GM23338 (cell line): ENCODE results near the gene RAX2.

ENCODE experiments used
- EZH2phosphoT487 ChIP-seq: fragments of 200-600 bp; sonication (generic); IDR thresholded peaks from one replicate; pipeline ENCODE4 v1.8.1; 2018; ENCODE audit warnings: antibody characterized with exemption; ENCODE audit not compliant: unreplicated experiment
- TF ChIP-seq, protein P1 (sequence below), 2 experiments: fragments of 200-600 bp in 1 of 2; sonication (generic) in 1 of 2; conservative IDR thresholded peaks; 2 replicates each; pipeline versions ENCODE4 v1.5.1 to v1.6.1; 2016 to 2017; ENCODE audit warnings: antibody characterized with exemption in 2 of 2, low read depth in 2 of 2, mild to moderate bottlenecking in 2 of 2, moderate library complexity in 1 of 2

DNA sequence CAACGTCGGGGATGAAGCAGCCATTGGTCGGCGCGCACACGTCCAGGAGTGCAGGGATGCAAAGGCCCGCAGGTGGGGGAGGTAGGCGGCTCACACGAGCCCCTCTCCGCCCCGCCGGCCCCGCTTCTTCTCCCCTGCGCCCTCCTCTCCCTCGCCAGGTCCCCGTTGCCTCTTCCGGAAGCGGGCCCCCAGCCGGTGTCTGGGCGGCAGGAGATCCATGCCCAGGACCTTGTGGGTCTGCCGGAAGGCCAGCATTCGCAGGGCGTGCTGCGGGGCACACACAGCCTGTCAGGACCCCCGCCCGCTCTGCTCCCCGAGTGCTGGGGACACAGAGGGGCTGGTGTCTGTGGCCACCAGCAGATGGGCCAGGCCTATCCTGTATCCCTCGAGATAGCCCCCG is 33.8 kb upstream of the RAX2 start:
- TF ChIP-seq, protein P1, sequence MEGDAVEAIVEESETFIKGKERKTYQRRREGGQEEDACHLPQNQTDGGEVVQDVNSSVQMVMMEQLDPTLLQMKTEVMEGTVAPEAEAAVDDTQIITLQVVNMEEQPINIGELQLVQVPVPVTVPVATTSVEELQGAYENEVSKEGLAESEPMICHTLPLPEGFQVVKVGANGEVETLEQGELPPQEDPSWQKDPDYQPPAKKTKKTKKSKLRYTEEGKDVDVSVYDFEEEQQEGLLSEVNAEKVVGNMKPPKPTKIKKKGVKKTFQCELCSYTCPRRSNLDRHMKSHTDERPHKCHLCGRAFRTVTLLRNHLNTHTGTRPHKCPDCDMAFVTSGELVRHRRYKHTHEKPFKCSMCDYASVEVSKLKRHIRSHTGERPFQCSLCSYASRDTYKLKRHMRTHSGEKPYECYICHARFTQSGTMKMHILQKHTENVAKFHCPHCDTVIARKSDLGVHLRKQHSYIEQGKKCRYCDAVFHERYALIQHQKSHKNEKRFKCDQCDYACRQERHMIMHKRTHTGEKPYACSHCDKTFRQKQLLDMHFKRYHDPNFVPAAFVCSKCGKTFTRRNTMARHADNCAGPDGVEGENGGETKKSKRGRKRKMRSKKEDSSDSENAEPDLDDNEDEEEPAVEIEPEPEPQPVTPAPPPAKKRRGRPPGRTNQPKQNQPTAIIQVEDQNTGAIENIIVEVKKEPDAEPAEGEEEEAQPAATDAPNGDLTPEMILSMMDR (conservative IDR thresholded peaks at IDR 0.05; ENCODE audit: low read depth in 2 of 2) = no peak
- TF ChIP-seq EZH2phosphoT487 = no peak
